ENCODE data around the gene TACO1. TPM values are rescaled to one million over a fixed set of nuclear protein-coding genes. Genes with fewer than 3 reads are reported as not detected.

Gene TACO1
- total and polyA plus RNA-seq, 10 of the 15 experiments (the other 5 are each of a cell fraction or from before 2014, with no cell fraction given) = 8.5 to 38.6 (median 27.0) TPM

GRCh38 chr17:63557416-63557815 lies 43.3 kb upstream of the TACO1 start (continued):
- TF ChIP-seq, protein P1, sequence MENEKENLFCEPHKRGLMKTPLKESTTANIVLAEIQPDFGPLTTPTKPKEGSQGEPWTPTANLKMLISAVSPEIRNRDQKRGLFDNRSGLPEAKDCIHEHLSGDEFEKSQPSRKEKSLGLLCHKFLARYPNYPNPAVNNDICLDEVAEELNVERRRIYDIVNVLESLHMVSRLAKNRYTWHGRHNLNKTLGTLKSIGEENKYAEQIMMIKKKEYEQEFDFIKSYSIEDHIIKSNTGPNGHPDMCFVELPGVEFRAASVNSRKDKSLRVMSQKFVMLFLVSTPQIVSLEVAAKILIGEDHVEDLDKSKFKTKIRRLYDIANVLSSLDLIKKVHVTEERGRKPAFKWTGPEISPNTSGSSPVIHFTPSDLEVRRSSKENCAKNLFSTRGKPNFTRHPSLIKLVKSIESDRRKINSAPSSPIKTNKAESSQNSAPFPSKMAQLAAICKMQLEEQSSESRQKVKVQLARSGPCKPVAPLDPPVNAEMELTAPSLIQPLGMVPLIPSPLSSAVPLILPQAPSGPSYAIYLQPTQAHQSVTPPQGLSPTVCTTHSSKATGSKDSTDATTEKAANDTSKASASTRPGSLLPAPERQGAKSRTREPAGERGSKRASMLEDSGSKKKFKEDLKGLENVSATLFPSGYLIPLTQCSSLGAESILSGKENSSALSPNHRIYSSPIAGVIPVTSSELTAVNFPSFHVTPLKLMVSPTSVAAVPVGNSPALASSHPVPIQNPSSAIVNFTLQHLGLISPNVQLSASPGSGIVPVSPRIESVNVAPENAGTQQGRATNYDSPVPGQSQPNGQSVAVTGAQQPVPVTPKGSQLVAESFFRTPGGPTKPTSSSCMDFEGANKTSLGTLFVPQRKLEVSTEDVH (IDR thresholded peaks at IDR 0.05; ENCODE audit: low read depth, partially characterized antibody) = no peak

- no peak overlapping the region for H3K9ac ChIP-seq (ENCODE audit: control insufficient read depth, insufficient read depth, low read length)
- no peak overlapping the region for H3K4me3 ChIP-seq
- WGBS (ENCODE audit: insufficient coverage, insufficient replicate concordance, low lambda C conversion rate, missing lambda C conversion rate) = 73% methylated on average over 3 of the region's 3 CpGs
- peaks cover 11% of the 10 kb centered on the region; the same call in 1 of the 2 replicates for H3K4me1 ChIP-seq (ENCODE audit: control insufficient read depth, insufficient read depth, low read length)
- BruUV-seq (replicated peaks) = no TSS peak
- peak; percentile 77 for ATAC-seq
- H2AFZ ChIP-seq (ENCODE audit: control insufficient read depth, low read depth, low read length) = no peak overlapping the region
- no peak overlapping the region for H3K27ac ChIP-seq (ENCODE audit: control insufficient read depth, insufficient read depth)
- POLR2A ChIA-PET = interaction anchor here (1.0 kb wide), 1 partner anchor 9 kb away, joined by 3 read pairs; no protein-coding TSS in a partner anchor
- no peak for FAIRE-seq
- RAD21 ChIA-PET (ENCODE audit: unreplicated experiment) = no interaction called here
- H3K4me2 ChIP-seq (ENCODE audit: control insufficient read depth, insufficient read depth) = no peak overlapping the region
- no peaks in the 10 kb centered on the region for H3K27me3 ChIP-seq (replicated peaks in 1 of 2; ENCODE audit: control insufficient read depth in 2 of 2, insufficient read depth in 2 of 2, low read length in 1 of 2)
- peaks cover 3% of the 10 kb centered on the region; the same call in 1 of the 3 replicates for H3K9me3 ChIP-seq (replicated peaks; ENCODE audit: control insufficient read depth, insufficient read depth, low read length)
- CTCF ChIA-PET = interaction anchor here (0.9 kb wide), 1 partner anchor 9 kb away, joined by 3 read pairs; no protein-coding TSS in a partner anchor
- TF ChIP-seq RUNX3 (IDR thresholded peaks at IDR 0.05; ENCODE audit: low read length) (peak; percentile 54), MEF2B (IDR thresholded peaks at IDR 0.05; ENCODE audit: partially characterized antibody, poor library complexity, severe bottlenecking) (no peak)
- no peaks in the 10 kb centered on the region for H4K20me1 ChIP-seq (ENCODE audit: control insufficient read depth, insufficient read depth)
- intact Hi-C loops (cut with micrococcal nuclease; ENCODE audit: unreplicated experiment) = loop anchor here (10.0 kb wide), 1 partner anchor 136 kb away; no protein-coding TSS in a partner anchor
- SMC1A ChIA-PET (ENCODE audit: uncharacterized antibody, unreplicated experiment) = no interaction called here
- peaks cover 0 to 2% of the 10 kb centered on the region in 2 experiments; a peak in 1 of 4 replicates for H3K36me3 ChIP-seq (ENCODE audit: control insufficient read depth in 2 of 2, insufficient read depth in 2 of 2, low read length in 1 of 2)
- in situ Hi-C loops (cut with MboI) = no loop called here
- no peak for DNase-seq (ENCODE audit: low read depth, low spot score)
- H3K79me2 ChIP-seq (ENCODE audit: control insufficient read depth, insufficient read depth, low read length) = peaks cover 77% of the 10 kb centered on the region
Measured at GRCh38 chr17:63558441-63558840, 42.3 kb upstream of the TACO1 start.
